Activated CD4-positive, alpha-beta T cell treated with anti-CD3 and anti-CD28 coated beads, Interleukin-2, amount 50 U/mL, for 4 hours (primary cell): Measurements from ENCODE around the gene TMEM225B.
A peak's percentile ranks its signal among the peaks of the same experiment; 100 is the strongest.
"Not testable (repeated sequence)": the region's sequence is repeated elsewhere in the genome, so short reads cannot be mapped to it uniquely, and the experiment has no call there.

ENCODE experiments used
- DNase-seq, 2 experiments: peaks; one replicate each; pipeline ENCODE4 v3.0.0-alpha.2; 2020

The TMEM225B gene

DNA sequence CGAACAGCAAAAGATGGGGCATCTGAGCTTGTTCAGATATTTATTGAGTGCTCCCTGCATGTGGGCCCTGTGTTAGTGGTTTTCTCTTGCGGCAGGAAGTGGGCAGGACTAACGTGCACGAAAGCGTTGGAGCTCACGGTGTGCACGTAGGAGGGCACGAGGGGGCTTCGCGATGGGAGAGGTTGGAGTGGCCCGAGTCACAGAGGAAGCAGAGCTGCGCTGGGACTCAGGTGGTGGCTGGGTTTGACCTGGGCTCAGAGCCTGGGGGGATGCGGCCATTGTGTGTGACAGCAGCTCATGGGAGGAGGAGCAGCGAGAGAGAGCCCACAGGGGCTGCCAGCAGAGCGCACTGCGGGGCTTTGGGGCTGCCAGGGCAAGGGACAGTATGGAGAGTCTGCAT lies 26.4 kb downstream of the TMEM225B start:
- peak; percentile 36 to 40 for DNase-seq

DNA sequence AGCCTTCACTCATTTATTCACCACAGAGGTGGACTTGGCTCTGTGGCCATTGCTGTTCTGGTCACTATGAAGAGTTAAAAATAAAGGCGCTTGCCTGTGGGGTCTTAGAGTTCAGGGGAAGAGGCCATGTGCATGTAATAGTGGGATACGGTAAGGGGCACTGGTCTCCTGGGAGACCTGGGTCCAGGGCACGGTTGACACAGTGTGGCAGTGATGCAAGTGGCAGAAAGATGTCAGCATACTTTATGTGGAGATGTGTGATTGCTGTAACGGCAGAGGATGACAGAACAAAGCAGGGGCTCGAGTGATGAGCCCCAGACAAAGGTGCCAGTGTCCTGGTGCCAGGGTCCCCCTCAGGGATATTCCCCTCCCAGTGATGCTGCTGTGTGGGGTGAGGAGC lies 27.3 kb downstream of the TMEM225B start:
- DNase-seq = no peak

DNA sequence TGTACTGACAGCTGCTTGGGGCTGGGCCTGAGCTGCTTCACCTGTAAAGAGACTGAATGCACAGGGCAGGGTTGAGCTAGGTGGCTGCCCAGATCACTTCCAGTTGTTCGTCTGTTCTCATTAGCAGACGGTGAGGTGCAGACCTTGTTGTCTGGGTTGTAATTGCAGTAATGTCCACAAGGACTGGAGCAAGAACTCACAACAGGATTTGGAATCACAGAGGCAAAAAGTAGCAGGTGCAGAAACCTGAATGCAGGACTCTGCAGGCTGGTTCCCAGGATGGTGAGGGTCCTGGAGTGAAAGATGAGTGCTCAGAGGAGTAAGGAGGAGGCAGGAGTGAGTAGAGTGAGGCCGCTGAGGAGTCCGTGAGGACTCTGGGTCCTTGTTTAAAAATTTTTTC lies 27.9 kb downstream of the TMEM225B start:
- no peak for DNase-seq

DNA sequence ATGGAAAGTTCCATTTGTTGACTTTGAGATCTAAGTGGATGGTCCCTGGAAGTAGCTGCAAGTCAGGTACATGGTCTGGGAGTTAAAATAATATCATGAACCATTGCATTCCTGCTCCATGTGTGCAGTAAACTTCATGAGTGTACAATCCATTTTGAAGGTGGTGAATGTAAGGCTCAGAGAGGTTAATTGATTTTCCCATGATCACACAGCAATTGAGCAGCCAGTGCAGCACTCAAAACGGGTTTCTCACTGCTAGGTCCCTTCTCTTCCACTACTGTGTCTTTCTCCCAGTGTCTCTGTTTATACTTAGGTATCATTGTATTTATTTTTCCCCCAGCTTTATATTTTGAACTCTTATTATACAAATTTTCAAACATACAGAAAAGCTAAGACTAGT lies 28.6 kb downstream of the TMEM225B start:
- no peak for DNase-seq

DNA sequence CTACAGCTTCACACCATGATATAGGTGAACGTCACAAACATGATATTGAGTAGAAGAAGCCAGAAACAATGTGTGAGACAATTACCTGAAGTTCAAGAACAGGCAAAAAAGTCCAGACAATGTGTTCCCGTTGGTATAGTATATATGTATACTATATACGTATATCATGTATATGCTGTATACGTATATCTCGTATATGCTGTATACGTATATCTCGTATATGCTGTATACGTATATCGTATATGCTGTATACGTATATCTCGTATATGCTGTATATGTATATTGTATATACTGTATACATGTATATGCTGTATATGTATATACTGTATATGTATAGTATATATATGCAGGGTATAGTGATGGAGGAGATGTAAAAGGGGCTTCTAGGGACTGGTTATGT lies 29.4 kb downstream of the TMEM225B start:
- no peak for DNase-seq

DNA sequence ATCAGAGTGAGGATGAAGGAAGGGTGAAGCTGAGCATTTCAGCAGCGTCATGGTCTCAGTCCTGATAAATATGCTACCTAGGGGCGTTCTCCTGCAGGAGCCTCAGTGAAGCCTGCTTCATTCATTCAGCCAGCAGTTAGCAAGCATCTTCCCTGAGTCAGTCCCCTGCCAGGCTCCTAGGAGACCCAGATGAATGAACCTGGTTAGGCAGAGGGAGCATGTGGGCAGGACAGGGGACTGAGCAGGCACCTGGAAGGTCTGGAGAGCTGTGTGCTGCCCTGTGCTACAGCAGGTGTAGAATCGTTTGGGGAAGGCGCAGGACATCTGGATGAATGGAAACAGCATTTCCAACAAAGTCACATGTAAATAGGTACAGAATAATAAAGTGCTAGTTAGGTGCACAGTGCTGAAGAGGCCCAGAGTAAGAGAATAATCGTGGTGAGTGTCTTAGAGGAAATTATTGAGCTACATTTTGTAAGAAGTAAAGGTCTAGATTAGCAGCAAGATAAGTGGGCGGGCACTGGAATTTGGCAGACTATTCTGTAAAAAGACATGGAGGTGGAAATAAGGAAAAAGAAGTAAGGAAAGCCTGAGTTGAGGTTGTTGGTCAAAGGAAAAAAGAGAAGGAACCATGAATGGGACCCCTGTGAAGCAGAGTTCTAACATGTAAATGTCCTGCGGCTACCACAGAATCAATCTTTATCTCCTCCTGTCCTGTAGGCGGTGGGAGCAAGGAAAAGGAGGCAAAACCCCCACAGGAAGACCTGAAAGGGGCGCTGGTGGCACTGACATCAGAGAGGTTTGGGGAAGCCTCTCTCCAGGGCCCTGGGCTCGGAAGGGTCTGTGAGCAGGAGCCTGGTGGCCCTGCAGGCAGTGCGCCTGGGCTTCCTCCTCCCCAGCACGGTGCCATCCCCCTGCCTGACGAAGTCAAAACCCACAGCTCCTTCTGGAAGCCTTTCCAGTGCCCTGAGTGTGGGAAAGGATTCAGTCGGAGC lies 30.7 kb downstream of the TMEM225B start:
- DNase-seq = no peak

DNA sequence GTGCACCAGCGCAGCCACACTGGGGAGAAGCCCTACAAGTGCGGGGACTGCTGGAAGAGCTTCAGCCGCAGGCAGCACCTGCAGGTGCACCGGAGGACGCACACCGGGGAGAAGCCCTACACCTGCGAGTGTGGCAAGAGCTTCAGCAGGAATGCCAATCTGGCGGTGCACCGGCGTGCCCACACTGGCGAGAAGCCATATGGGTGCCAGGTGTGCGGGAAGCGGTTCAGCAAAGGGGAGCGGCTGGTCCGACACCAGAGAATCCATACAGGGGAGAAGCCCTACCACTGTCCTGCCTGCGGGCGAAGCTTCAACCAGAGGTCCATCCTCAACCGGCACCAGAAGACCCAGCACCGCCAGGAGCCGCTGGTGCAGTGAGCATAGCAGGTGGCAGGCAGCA lies 31.6 kb downstream of the TMEM225B start:
- DNase-seq = no peak

DNA sequence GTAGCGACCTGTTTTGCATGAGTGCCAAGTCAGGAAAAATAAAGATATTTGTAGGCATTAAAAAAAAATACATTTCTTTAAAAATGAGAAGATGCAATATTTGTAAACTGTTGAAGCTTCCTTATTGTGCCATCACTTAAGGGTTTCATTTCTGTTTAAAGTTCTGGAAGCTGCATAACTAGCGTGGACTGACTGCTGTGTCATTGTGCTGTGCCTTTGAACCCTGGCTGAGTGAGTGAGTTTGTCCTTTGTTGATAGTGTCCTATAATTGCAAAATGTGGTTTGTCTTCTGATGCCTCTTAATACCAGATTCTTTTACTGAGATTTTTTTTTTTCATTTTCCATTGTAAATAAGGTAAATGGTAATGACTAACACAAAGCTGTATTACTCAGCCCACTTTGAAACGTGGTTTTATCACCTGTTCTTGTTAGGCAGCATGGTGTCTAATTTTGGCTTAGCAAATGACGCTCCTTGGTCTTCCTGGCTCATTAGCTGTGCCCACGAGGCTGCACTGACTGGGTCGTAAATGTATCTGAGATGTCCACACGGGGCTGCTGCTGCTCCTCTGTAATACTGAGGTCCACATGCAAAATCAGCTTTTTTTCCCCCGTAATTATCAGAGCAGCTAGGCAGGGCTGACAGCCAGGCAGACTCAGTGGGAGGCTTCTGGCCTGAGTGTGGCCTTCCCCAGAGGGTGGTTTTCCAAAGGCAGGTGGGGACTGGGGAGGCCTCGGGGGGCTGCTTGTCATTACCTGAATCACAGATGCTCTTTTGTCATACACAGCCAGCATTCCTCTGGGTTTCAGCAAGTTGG lies 33.4 kb downstream of the TMEM225B start:
- DNase-seq = no peak

DNA sequence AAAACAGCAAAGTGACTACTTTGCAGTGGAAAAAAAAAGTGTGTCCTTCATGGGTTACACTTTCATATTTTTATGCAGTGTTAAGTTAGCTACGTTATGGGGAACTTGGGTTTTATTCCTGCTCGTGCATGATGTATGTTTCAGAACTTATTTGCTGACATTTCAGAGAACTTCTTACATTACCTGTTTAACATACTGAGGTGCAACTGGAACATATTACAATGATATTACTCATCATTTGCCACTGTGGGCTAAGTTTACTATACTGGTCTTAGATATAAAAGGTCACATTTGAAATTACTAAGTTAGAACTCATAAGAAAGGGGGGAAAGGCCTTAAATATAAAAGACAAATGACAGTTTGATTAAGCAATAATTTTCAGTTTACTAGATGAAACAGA lies 39.3 kb downstream of the TMEM225B start:
- DNase-seq = not testable (repeated sequence)

DNA sequence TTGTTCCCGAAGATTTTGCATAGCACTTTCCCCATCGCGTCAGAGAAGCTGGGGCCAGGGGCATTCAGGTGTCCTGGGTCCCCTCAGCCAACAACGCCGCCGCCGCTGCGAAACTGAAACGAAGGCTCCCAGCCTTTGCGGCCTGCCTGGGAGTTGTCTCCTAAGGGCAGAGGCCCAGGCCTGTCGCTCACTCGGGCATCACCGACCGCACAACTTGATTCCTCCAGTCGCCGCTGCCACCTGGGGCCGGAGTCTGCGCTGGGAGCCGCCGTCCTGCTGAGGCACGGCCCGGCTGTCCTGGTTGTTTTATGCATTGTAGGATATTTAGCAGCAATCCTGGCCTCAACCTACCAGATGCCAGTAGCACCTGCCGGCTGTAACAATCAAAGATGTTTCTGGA lies 40.7 kb downstream of the TMEM225B start:
- DNase-seq = no peak

DNA sequence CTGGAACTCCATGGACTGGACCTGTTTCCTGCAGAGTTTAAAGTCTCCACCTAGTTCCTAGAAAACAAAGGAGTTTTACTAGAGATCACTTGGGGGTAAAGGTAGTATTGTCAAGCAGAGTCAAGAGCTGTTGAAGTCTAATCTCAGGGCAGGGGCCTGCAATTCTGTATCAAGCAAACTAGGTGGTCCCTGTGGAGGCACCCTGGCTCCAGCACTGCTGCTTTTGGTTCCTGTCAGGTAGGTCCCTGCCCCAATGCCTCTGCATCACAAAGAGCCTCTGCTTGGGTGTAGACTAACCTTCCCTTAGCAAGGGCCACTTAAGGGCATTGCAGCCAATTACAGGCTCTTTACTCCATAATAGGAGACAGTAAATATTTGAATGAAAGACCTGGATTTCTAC lies 41.2 kb downstream of the TMEM225B start:
- DNase-seq = no peak

DNA sequence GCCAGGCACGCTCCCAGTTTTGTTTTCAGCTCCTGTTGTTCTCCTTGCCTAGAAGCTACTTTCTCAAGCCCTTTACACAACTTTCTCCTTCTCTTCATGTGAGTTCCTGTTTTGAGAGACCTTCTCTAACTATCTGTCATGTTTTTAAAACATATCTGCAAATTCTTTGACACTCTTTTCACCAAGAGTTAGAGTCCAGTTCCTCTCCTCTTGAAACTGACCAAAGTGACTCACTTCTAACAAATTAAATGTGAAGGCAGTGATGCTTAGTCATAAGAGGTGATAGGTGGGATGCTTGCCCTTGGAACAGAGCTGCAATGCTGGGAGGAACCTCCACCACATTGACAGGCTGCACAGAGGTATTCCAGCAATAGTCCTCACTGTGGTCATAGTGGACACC lies 44.0 kb downstream of the TMEM225B start:
- no peak for DNase-seq

DNA sequence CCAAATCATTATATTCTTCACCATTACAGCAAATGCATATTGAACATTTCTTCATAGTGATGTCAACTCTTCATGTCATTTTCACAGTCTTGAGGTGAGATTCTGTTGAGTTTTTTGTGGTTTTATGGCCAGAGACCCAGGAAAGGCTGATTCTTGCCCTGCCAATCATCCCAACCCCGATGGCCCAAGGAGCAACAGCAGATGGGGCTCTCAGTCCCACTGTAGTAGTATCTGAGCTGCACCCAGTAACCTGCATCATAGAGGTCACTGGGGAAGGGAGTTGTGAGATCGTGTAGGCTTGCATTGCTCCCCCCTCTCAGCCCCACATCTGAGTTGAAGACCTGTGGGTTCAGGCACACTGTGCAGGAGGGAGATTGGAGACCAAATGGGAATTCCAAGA lies 45.4 kb downstream of the TMEM225B start:
- no peak for DNase-seq

DNA sequence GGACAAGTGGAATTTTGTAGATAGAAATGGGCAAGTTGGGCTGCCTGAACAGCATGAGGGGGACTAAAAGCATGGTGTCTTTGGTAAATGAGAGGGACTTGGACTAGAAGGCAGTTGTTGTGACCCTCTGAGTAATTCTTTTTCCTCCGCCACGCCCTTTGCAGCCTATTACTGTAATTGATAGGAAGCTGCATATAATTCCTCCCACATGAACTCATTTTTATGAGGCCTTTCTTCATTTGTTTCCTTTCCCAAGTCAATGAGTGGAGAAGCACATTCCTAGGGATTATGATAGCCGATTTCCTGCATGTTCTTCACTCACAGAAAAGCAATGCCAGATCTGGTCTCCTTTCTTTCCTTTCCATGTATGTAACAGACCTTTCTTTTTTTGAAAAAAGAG lies 46.4 kb downstream of the TMEM225B start:
- DNase-seq = no peak

DNA sequence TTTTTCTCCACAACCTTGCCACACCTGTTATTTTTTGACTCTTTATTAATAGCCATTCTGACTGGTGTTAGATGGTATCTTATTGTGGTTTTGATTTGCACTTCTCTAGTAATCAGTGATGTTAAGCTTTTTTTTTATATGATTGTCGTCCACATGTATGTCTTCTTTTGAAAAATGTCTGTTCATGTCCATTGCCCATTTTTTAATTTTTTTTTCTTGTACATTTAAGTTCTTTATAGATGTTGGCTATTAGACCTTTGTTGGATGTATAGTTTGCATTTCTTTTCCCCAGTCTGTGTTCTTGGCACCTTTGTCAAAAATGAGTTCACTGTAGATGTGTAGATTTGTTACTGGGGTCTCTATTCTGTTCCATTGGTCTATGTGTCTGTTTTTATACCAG lies 47.5 kb downstream of the TMEM225B start:
- no peak for DNase-seq

DNA sequence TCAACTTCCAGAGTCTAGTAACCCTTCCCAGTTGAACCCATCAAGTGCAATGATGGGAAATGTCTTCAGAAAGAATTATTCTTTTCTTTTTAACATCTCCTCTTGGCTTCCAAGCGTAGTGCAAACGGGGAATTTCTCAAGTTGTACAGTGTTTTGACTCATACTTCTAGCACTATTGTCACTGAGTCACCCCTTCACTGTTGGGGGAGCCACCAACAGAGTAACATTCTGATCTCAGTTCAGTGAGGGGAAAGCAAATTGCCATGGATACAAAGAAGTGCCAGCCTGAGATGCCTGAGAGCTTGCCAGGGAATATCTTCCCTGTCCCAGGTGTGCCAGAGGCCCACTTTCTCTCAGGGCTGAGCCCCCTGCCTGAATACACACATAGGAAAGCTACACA lies 50.8 kb downstream of the TMEM225B start:
- DNase-seq = no peak

DNA sequence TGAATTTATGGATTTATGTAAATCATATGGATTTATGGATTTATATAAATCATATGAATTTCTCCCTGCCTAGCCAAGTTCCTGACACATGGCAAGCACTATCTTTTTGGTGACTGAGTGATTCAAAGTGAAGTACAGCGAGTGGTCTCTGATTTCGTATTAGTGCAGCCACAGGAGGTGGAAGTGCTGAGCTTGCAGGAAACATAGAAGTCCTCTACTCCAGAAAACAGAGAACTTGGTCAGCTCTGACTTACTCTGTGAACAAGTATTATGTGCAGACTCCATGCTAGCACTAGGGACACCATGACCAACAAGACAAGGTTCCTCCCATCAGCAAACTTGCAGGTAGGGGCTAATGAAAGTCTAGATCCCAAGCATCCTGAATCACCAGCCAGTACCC lies 53.2 kb downstream of the TMEM225B start:
- DNase-seq = no peak

DNA sequence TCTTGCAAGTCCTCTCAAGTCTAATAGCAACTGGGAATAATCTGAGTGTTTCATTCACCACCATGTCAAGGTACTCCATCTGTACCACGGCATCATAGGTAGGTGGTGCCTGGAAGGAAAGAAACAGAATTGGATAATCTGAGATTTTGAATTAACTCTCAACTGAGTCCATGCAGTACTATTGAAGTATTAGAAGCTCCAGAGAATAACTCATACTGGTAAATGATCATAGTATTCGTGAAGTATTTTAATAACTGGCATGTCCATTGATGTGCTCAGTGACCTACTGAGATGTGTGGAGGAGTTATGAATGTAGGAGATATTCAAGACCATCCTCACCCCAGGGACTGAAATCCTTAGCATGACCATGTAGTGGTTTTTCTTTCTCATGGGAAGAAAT lies 54.6 kb downstream of the TMEM225B start:
- no peak for DNase-seq

DNA sequence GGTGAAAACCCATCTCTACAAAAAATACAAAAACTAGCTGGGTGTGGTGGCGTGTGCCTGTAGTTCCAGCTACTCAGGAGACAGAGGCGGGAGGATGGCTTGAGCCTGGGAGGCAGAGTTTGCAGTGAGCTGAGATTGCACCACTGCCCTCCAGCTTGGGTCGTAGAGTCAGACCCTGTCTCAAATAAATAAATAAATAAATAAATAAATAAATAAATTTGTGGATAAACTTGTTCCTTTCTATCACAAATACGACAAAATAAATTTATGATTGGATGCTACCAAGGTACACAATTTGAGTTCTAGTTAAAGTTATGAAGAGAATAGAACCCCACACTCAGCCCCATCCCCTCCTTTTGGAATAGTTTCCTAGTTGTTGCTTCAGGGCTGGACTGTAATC lies 55.2 kb downstream of the TMEM225B start:
- DNase-seq = not testable (repeated sequence)

DNA sequence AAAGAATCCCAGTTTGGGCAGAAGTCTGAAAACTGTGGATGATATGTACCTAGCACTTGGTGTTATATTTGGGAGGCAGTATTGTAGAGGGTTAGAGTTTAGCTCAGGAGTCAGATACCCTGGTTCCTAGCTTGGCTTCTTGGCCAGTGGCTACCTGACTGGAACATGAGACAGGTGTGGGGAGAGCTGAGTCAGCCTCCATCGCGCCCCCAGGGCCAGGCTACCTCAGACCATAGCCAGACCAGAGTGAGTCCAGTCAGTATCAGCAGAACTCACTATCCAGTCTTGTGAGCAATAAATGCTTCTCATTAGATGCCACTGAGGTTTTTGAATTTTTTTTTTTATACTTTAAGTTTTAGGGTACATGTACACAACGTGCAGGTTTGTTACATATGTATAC lies 55.7 kb downstream of the TMEM225B start:
- no peak for DNase-seq

DNA sequence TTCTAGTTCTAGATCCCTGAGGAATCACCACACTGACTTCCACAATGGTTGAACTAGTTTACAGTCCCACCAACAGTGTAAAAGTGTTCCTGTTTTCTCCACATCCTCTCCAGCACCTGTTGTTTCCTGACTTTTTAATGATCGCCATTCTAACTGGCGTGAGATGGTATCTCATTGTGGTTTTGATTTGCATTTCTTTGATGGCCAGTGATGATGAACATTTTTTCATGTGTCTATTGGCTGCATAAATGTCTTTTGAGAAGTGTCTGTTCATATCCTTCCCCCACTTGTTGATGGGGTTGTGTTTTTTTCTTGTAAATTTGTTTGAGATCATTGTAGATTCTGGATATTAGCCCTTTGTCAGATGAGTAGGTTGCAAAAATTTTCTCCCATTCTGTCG lies 56.6 kb downstream of the TMEM225B start:
- DNase-seq = not testable (repeated sequence)

DNA sequence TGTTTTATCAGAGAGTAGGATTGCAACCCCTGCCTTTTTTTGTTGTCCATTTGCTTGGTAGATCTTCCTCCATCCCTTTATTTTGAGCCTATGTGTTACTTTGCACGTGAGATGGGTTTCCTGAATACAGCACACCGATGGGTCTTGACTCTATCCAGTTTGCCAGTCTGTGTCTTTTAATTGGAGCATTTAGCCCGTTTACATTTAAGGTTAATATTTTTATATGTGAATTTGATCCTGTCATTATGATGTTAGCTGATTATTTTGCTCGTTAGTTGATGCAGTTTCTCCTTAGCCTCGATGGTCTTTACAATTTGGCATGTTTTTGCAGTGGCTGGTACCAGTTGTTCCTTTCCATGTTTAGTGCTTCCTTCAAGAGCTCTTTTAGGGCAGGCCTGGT lies 59.8 kb downstream of the TMEM225B start:
- DNase-seq = not testable (repeated sequence)
